K562 (cell line): Measurements from ENCODE around the gene KCNQ5. TPM values are rescaled to one million over a fixed set of nuclear protein-coding genes. Genes with fewer than 3 reads are reported as not detected.

ENCODE experiments used
- ATAC-seq: fragments of 200-7000 bp; cut with Tn5 transposase; 3 replicates; pipeline ENCODE4 v1.9.1; 2020; ENCODE audit warnings: moderate library complexity
- BruUV-seq: library from RNA; stranded (reverse); fragments of 400-500 nt; replicated peaks from 2 replicates; lab custom pipeline; 2021; lab: Mats Ljungman, UMichigan
- CTCF ChIA-PET: fragments of 300-600 bp; formaldehyde crosslinking; extraction: SDS; loops from one replicate; lab custom pipeline; 2021; ENCODE audit warnings: low intra/inter-chr PET ratio; lab: Yijun Ruan, JAX
- POLR2A ChIA-PET: fragments of 300-600, 350-650 bp; sonication (Branson Sonifier 250); formaldehyde crosslinking; extraction: SDS; loops from one replicate; lab custom pipeline; 2021; ENCODE audit warnings: antibody characterized with exemption, inconsistent platforms; lab: Yijun Ruan, JAX
- DNase-seq, 4 experiments: peaks; one replicate each; pipeline versions ENCODE4 v3.0.0 to v3.0.0-alpha.2; 2011 to 2018; ENCODE audit warnings: low spot score in 3 of 4, mixed read lengths in 3 of 4; ENCODE audit errors: extremely low read depth in 1 of 4
- FAIRE-seq: peaks from 2 replicates; lab custom pipeline; 2011; peaks lifted over from hg19 to GRCh38; lab: Jason Lieb, UNC
- H2AFZ ChIP-seq: 2 replicates; pipeline ENCODE4 v1.6.0; 2011; ENCODE audit warnings: low read depth, low read length, control low read depth, inconsistent platforms
- H3K27ac ChIP-seq: fragments of 200-600 bp; 3 replicates; pipeline ENCODE4 v1.8.0; 2011; ENCODE audit warnings: low read depth, mild to moderate bottlenecking, control low read depth, inconsistent platforms, low read length, moderate library complexity, mixed read lengths; ENCODE audit errors: extremely low read depth
- H3K27me3 ChIP-seq, 2 experiments: fragments of 300-600 bp in 1 of 2; 2 replicates in 1 of 2; 3 replicates in 1 of 2; pipeline versions ENCODE4 v1.6.0 to v1.8.0; 2011; ENCODE audit warnings: inconsistent platforms in 2 of 2, low read length in 2 of 2, mild to moderate bottlenecking in 1 of 2, mixed read lengths in 1 of 2, moderate library complexity in 1 of 2; ENCODE audit not compliant: control insufficient read depth in 2 of 2, insufficient read depth in 2 of 2
- H3K36me3 ChIP-seq: fragments of 300-600 bp; 3 replicates; pipeline ENCODE4 v1.8.0; 2011; ENCODE audit warnings: mild to moderate bottlenecking, low read length, inconsistent platforms; ENCODE audit not compliant: control insufficient read depth, insufficient read depth
- H3K4me1 ChIP-seq, 2 experiments: fragments of 200-600 bp in 1 of 2; replicated peaks in 1 of 2; 2 replicates in 1 of 2; 3 replicates in 1 of 2; pipeline versions ENCODE4 v1.5.1 to v1.8.0; 2011; ENCODE audit warnings: inconsistent platforms in 2 of 2, low read length in 2 of 2, mild to moderate bottlenecking in 1 of 2, mixed read lengths in 1 of 2, moderate library complexity in 1 of 2; ENCODE audit not compliant: control insufficient read depth in 2 of 2, insufficient read depth in 2 of 2
- H3K4me2 ChIP-seq: 2 replicates; pipeline ENCODE4 v1.6.1; 2011; ENCODE audit warnings: low read length, control low read depth, inconsistent platforms, mixed read lengths; ENCODE audit not compliant: insufficient read depth
- H3K4me3 ChIP-seq: fragments of 200-600 bp; sonication (generic), shearing (Covaris generic); 2 replicates; pipeline ENCODE4 v1.5.1; 2016; ENCODE audit warnings: control low read depth, inconsistent platforms
- H3K79me2 ChIP-seq: fragments of 200-600 bp; 3 replicates; pipeline ENCODE4 v1.8.0; 2011; ENCODE audit warnings: low read length, inconsistent platforms; ENCODE audit not compliant: control insufficient read depth, insufficient read depth
- H3K9ac ChIP-seq, 2 experiments: 2 replicates each; pipeline versions ENCODE4 v1.6.0 to v1.6.1; 2011; ENCODE audit warnings: low read depth in 2 of 2, low read length in 2 of 2, control low read depth in 1 of 2, inconsistent platforms in 1 of 2, mild to moderate bottlenecking in 1 of 2, mixed read lengths in 1 of 2; ENCODE audit not compliant: insufficient read depth in 1 of 2
- H3K9me1 ChIP-seq: one replicate; pipeline ENCODE4 v1.6.0; 2011; ENCODE audit warnings: inconsistent platforms, mild to moderate bottlenecking, low read length, moderate library complexity; ENCODE audit not compliant: control insufficient read depth, insufficient read depth
- H3K9me3 ChIP-seq: replicated peaks from 2 replicates; pipeline ENCODE4 v1.5.1; 2011; ENCODE audit warnings: low read depth, low read length, inconsistent platforms; ENCODE audit not compliant: control insufficient read depth, insufficient read depth
- H4K20me1 ChIP-seq: replicated peaks from 2 replicates; pipeline ENCODE4 v1.6.1; 2011; ENCODE audit warnings: low read length, inconsistent platforms, mixed read lengths; ENCODE audit not compliant: control insufficient read depth, insufficient read depth
- CREB1 ChIP-seq, 2 experiments: sonication (generic) in 1 of 2; formaldehyde crosslinking in 1 of 2; IDR thresholded peaks; 2 replicates each; pipeline versions ENCODE4 v1.6.1 to v1.8.0; 2012 to 2022; ENCODE audit warnings: inconsistent platforms in 1 of 2, mild to moderate bottlenecking in 1 of 2, missing genetic modification reagents in 1 of 2, moderate library complexity in 1 of 2
- CREB3 ChIP-seq: fragments of 450-650 bp; conservative IDR thresholded peaks from 2 replicates; pipeline ENCODE4 v1.6.1; 2016; ENCODE audit warnings: missing genetic modification characterization, low read depth, mild to moderate bottlenecking, missing compliant biosample characterization, moderate library complexity
- HLTF ChIP-seq: fragments of 450-650 bp; IDR thresholded peaks from 2 replicates; pipeline ENCODE4 v1.6.1; 2016
- PHF20 ChIP-seq: fragments of 450-650 bp; IDR thresholded peaks from 2 replicates; pipeline ENCODE4 v1.6.1; 2018; ENCODE audit not compliant: partially characterized antibody
- SAFB ChIP-seq: fragments of 200-400 bp; formaldehyde crosslinking; IDR thresholded peaks from 2 replicates; pipeline ENCODE4 v1.6.1; 2017; ENCODE audit warnings: low read depth, low read length, borderline replicate concordance
- WGBS: fragments of 100-300 bp; shearing (Covaris generic); methylation state at CpG from one replicate; pipeline ENCODE4 v1.1.6; 2016; ENCODE audit warnings: low coverage, mixed read lengths; ENCODE audit not compliant: insufficient coverage; ENCODE audit errors: missing lambda C conversion rate; 5-methylcytosine and 5-hydroxymethylcytosine counted together
- in situ Hi-C: fragments of 300-500 bp; cut with MboI; formaldehyde crosslinking; loops from 4 replicates; pipeline ENCODE4 v1.15.0; 2018; ENCODE audit warnings: inconsistent platforms, mixed read lengths
- intact Hi-C: fragments of 100-400 bp; cut with micrococcal nuclease; formaldehyde crosslinking; loops from 2 replicates; pipeline ENCODE4 v1.14.2; 2022
- polyA plus RNA-seq, 8 experiments: library from polyadenylated mRNA; depleted of rRNA in 4 of 8; stranded (reverse) in 5 of 8; unstranded in 3 of 8; fragments of >200 nt; fragmentation: Nextera tagmentation in 2 of 8; fragmentation: Illumina TruSeq in 1 of 8; extraction: Ambion mirVana in 2 of 8; extraction: Trizol in 1 of 8; gene quantifications; 2 replicates each; pipeline versions ENCODE4 v1.2.1 to v1.2.3, GENCODE V29; 2011 to 2014; ENCODE audit warnings: inconsistent platforms in 1 of 8, missing spikeins in 1 of 8
- total RNA-seq, 7 experiments: library from RNA; depleted of rRNA in 6 of 7; stranded (reverse); fragments of >200 nt in 6 of 7; fragmentation: Illumina TruSeq in 2 of 7; extraction: Trizol in 2 of 7; gene quantifications; 2 replicates each; pipeline versions ENCODE4 v1.2.1 to v1.2.3, GENCODE V29; 2011 to 2021; ENCODE audit warnings: low replicate concordance in 1 of 7
- TF ChIP-seq, protein P1 (sequence below): fragments of 450-650 bp; formaldehyde crosslinking; IDR thresholded peaks from 2 replicates; pipeline ENCODE4 v1.4.0; 2020; ENCODE audit warnings: mild to moderate bottlenecking, moderate library complexity
- TF ChIP-seq, protein P2 (sequence below): fragments of 250-450 bp; sonication (Bioruptor Pico); IDR thresholded peaks from 2 replicates; pipeline ENCODE4 v1.5.0; 2021; ENCODE audit warnings: mild to moderate bottlenecking, borderline replicate concordance

KCNQ5 gene
- total and polyA plus RNA-seq, 9 of the 15 experiments (the other 6 are each of a cell fraction or from before 2014, with no cell fraction given): 0.31 to 5.9 (median 2.6) TPM

- in situ Hi-C loops: no loop called here
- H3K4me2 ChIP-seq: no peak overlapping the region
- TF ChIP-seq, protein P1, sequence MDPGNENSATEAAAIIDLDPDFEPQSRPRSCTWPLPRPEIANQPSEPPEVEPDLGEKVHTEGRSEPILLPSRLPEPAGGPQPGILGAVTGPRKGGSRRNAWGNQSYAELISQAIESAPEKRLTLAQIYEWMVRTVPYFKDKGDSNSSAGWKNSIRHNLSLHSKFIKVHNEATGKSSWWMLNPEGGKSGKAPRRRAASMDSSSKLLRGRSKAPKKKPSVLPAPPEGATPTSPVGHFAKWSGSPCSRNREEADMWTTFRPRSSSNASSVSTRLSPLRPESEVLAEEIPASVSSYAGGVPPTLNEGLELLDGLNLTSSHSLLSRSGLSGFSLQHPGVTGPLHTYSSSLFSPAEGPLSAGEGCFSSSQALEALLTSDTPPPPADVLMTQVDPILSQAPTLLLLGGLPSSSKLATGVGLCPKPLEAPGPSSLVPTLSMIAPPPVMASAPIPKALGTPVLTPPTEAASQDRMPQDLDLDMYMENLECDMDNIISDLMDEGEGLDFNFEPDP (CRISPR knock-in tag): no peak
- TF ChIP-seq CREB3 (tag) (no peak), CREB1 (IDR thresholded peaks at IDR 0.05) (no peak), CREB1 (CRISPR knock-in tag; IDR thresholded peaks at IDR 0.05) (no peak), PHF20 (no peak), SAFB (no peak), HLTF (no peak)
- TF ChIP-seq, protein P2, sequence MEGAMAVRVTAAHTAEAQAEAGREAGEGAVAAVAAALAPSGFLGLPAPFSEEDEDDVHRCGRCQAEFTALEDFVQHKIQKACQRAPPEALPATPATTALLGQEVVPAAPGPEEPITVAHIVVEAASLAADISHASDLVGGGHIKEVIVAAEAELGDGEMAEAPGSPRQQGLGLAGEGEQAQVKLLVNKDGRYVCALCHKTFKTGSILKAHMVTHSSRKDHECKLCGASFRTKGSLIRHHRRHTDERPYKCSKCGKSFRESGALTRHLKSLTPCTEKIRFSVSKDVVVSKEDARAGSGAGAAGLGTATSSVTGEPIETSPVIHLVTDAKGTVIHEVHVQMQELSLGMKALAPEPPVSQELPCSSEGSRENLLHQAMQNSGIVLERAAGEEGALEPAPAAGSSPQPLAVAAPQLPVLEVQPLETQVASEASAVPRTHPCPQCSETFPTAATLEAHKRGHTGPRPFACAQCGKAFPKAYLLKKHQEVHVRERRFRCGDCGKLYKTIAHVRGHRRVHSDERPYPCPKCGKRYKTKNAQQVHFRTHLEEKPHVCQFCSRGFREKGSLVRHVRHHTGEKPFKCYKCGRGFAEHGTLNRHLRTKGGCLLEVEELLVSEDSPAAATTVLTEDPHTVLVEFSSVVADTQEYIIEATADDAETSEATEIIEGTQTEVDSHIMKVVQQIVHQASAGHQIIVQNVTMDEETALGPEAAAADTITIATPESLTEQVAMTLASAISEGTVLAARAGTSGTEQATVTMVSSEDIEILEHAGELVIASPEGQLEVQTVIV (CRISPR knock-in tag): no peak
- TF ChIP-seq, all 486 proteins: peak for 0
- H3K27ac ChIP-seq: no peak overlapping the region
- H4K20me1 ChIP-seq: no peaks in the 10 kb centered on the region
- H3K4me1 ChIP-seq: no peaks in the 10 kb centered on the region
- POLR2A ChIA-PET: no interaction called here
- ATAC-seq: no peak
- DNase-seq: no peak
- intact Hi-C loops: no loop called here
- FAIRE-seq: no peak
- no peak overlapping the region for H2AFZ ChIP-seq
- H3K36me3 ChIP-seq: no peaks in the 10 kb centered on the region
- BruUV-seq: no TSS peak
- CTCF ChIA-PET: no interaction called here
- WGBS: 18% methylated on average over 2 of the region's 2 CpGs
- H3K4me3 ChIP-seq: no peak overlapping the region
- H3K27me3 ChIP-seq: no peaks in the 10 kb centered on the region
- H3K9ac ChIP-seq: no peak overlapping the region
- H3K9me3 ChIP-seq: no peaks in the 10 kb centered on the region
- no peaks in the 10 kb centered on the region for H3K79me2 ChIP-seq
- H3K9me1 ChIP-seq: no peaks in the 10 kb centered on the region
Measured at GRCh38 chr6:73123632-73124329, 501.9 kb downstream of the KCNQ5 start.
